HFF-Myc (cell line): ENCODE measurements around the gene COL19A1.

ENCODE experiments used
- DNase-seq: peaks from one replicate; pipeline ENCODE4 v3.0.0-alpha.2; 2011; ENCODE audit warnings: low read depth; ENCODE audit errors: extremely low read depth
- H3K4me3 ChIP-seq: replicated peaks from 2 replicates; pipeline ENCODE4 v1.5.1; 2011; ENCODE audit warnings: low read depth, mild to moderate bottlenecking, control low read depth, low read length
- CTCF ChIP-seq: IDR thresholded peaks from 2 replicates; pipeline ENCODE4 v1.5.1; 2012; ENCODE audit warnings: mild to moderate bottlenecking, low read depth, low read length, control low read depth; ENCODE audit errors: missing control alignments

Gene COL19A1

GRCh38 chr6:70051197-70052124 is 185.1 kb downstream of the COL19A1 start:
- no peak for DNase-seq
- no peak overlapping the region for H3K4me3 ChIP-seq
- no peak for TF ChIP-seq CTCF

- no peak overlapping the region for H3K4me3 ChIP-seq
- no peak for TF ChIP-seq CTCF
- no peak for DNase-seq
Observed at GRCh38 chr6:70059039-70059719, 192.8 kb downstream of the COL19A1 start.

- H3K4me3 ChIP-seq = no peak overlapping the region
- no peak for DNase-seq
- TF ChIP-seq CTCF = no peak
Observed at GRCh38 chr6:70060680-70061079, 194.3 kb downstream of the COL19A1 start.

- TF ChIP-seq CTCF = no peak
- no peak overlapping the region for H3K4me3 ChIP-seq
- DNase-seq = no peak
Observed at GRCh38 chr6:70061546-70061945, 195.2 kb downstream of the COL19A1 start.

GRCh38 chr6:70062010-70062409 is 195.7 kb downstream of the COL19A1 start:
- TF ChIP-seq CTCF = no peak
- DNase-seq = no peak
- no peak overlapping the region for H3K4me3 ChIP-seq

- H3K4me3 ChIP-seq = no peak overlapping the region
- no peak for DNase-seq
- TF ChIP-seq CTCF = no peak
Observed at GRCh38 chr6:70072540-70073179, 206.3 kb downstream of the COL19A1 start.
